Tibial nerve (tissue), 4 donors: ENCODE data around the gene ANKRD35.

Experiments used
- CTCF ChIP-seq, 5 experiments: fragments of 200-600 bp in 3 of 5; fragments of 450-650 bp in 2 of 5; sonication (generic) in 3 of 5; IDR thresholded peaks; one replicate each; pipeline ENCODE4 v1.5.1; 2016 to 2019; ENCODE audit warnings: antibody characterized with exemption in 5 of 5, mild to moderate bottlenecking in 3 of 5, moderate library complexity in 2 of 5
- EP300 ChIP-seq, 2 donors: sonication (generic); formaldehyde crosslinking; IDR thresholded peaks; one replicate each; pipeline ENCODE4 v1.6.1; 2017; ENCODE audit warnings: antibody characterized with exemption in 2 of 2, mild to moderate bottlenecking in 1 of 2
- POLR2A ChIP-seq, 2 donors: fragments of 450-650 bp; IDR thresholded peaks; one replicate each; pipeline ENCODE4 v1.6.1; 2017; ENCODE audit warnings: antibody characterized with exemption in 2 of 2, mild to moderate bottlenecking in 2 of 2, moderate library complexity in 2 of 2

- TF ChIP-seq POLR2A (IDR thresholded peaks at IDR 0.05) (no peak), CTCF (IDR thresholded peaks at IDR 0.05) (no peak), EP300 (IDR thresholded peaks at IDR 0.05) (no peak)
Measured at GRCh38 chr1:145879775-145880174, 5.9 kb downstream of the ANKRD35 start.
